22Rv1 (cell line): Measurements from ENCODE around the gene CD101.

Experiments used
- H3K27ac ChIP-seq: fragments of 450-650 bp; 2 replicates; pipeline ENCODE4 v1.5.1; 2017
- ZFX ChIP-seq: fragments of 450-650 bp; IDR thresholded peaks from 2 replicates; pipeline ENCODE4 v1.6.1; 2017; ENCODE audit warnings: antibody characterized with exemption, borderline replicate concordance
- TF ChIP-seq, protein P1 (sequence below): fragments of 450-650 bp; IDR thresholded peaks from 2 replicates; pipeline ENCODE4 v1.5.1; 2017; ENCODE audit warnings: mild to moderate bottlenecking

CD101 gene

DNA sequence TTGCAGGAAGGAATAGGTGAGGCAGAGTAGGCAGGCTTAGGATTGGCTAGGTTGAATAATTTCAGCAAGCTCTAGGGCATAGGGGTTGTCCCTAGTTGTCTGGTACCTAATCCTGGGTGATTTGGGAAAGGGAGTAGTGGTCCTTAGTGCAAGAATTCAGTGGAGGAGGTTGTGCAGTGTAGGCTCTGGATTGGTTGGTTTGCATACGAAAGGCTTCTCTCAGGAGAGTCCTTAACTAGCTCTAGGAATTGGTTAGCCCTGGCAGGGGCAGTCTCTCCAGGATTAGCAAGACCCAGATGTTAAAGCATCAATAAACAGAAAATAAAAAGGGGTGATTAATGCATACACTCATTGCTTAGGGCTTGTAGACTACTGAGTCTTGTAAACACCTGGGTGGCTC, 9.6 kb upstream of the CD101 start:
- no peak overlapping the region for H3K27ac ChIP-seq
- no peak for TF ChIP-seq ZFX
- TF ChIP-seq, protein P1, sequence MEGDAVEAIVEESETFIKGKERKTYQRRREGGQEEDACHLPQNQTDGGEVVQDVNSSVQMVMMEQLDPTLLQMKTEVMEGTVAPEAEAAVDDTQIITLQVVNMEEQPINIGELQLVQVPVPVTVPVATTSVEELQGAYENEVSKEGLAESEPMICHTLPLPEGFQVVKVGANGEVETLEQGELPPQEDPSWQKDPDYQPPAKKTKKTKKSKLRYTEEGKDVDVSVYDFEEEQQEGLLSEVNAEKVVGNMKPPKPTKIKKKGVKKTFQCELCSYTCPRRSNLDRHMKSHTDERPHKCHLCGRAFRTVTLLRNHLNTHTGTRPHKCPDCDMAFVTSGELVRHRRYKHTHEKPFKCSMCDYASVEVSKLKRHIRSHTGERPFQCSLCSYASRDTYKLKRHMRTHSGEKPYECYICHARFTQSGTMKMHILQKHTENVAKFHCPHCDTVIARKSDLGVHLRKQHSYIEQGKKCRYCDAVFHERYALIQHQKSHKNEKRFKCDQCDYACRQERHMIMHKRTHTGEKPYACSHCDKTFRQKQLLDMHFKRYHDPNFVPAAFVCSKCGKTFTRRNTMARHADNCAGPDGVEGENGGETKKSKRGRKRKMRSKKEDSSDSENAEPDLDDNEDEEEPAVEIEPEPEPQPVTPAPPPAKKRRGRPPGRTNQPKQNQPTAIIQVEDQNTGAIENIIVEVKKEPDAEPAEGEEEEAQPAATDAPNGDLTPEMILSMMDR, result no peak

DNA sequence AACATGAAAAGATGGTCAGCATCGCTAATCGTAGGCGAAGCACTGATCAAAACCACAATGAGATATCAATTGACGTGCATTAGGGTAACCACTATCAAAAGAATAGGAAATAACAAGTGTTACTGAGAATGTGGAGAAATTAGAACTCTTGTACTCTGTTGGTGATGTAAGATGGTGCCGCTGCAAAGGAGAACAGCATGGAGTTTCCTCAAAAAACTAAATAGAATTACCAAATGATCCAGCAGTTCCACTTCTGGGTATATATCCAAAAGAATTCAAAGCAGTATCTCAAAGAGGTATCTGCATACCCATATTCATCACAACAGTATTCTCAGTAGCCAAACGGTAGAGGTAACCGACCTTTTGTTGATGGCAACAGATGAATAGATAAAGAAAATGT, 8.3 kb upstream of the CD101 start:
- TF ChIP-seq, protein P1, result no peak
- TF ChIP-seq ZFX, result no peak
- H3K27ac ChIP-seq, result no peak overlapping the region

DNA sequence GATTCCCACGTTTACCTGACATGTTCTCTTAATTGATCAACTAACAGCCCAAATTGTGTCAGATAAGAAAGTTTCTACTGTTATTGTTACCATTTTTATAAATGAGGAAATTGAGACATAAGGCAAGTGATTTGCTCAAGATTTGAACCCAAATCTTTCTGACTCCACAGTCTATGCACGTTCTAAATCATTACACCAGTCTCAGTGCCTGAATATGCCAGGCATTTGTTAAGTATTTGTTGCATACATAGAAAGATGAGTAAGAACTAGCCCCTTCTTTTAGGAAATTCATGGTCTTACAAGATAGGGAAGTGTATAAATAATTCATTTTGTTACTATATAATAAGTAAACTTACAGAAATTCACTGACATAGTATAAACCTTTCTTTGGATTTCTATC, 7.1 kb upstream of the CD101 start:
- no peak for TF ChIP-seq ZFX
- TF ChIP-seq, protein P1, result no peak
- no peak overlapping the region for H3K27ac ChIP-seq

DNA sequence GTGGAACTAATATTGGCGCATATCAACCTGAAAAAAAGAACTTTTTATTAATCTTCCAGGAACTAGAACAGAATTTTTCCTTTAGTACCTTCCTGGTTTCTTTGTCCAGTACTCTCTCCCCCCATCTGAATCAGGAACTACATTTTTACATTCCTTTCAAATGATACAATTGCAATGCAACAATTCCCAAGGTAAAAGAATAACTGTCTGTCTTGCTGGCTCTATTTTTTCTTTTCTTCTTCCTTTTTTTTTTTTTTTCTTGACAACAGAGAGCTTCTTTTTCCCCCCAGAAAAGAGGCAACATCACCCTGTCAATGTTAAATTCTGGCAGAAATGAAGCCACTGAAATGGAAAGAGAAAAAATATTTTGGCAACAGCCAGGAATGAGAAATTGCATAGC, 4.5 kb upstream of the CD101 start:
- no peak for TF ChIP-seq ZFX
- TF ChIP-seq, protein P1, result no peak
- H3K27ac ChIP-seq, result no peak overlapping the region

DNA sequence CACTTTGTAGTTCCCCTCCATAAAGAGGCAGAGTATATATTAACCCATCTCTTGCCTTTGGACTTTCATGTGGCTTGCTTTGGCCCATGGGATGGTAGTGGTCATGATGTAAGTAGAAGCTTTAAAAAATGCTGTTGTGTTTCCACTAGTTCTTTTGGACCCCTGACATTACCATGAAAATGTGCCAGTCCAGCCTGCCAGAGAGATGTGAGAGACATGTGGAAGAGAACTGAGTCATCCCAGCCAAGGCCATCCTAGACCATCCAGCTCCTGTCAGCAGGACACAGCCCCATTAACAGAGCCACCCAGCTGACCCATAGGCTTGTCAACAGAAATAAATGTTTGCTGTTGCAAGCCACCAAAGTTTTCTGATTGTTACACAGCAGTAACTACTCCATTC, 3.9 kb upstream of the CD101 start:
- H3K27ac ChIP-seq, result no peak overlapping the region
- TF ChIP-seq, protein P1, result no peak
- no peak for TF ChIP-seq ZFX

DNA sequence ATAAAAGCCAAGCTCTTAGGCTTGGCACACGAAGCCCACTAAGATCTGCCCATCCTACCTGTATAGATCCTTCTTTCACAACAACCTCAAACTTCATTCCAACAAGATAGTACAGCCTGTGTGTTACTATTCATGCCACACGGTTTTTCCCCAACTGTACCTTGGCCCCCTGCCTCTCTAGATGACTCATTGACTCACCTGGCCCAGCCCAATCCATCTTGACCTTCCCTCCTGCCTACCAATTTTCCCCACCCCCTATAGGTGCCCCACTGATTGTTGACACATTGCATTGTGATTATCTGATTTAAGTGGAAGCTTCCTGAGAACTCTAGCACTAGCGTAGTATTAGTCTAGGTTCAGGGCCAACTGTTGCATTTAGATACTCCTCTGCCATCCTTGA, 2.0 kb upstream of the CD101 start:
- H3K27ac ChIP-seq, result no peak overlapping the region
- TF ChIP-seq, protein P1, result no peak
- TF ChIP-seq ZFX, result no peak

DNA sequence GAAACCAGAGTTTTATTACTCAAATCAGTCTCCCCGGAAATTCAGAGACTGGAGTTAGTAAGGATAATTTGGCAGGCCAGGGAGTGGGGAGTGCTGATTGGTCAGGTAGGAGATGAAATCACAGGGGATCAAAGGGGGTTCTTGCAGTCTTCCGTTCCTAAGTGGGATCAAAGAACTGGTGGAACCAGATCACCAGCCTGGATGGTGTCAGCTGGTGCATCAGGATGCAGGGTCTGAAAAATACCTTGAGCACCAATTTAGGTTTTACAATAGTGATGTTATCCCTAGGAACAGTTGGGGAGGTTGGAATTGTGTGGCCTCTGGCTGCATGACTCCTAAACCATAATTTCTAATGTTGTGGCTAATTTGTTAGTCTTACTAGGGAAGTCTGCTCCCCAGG, 1.4 kb upstream of the CD101 start:
- no peak overlapping the region for H3K27ac ChIP-seq
- no peak for TF ChIP-seq ZFX
- TF ChIP-seq, protein P1, result no peak
